Measurements from ENCODE around the gene CDC42. TPM values are rescaled to one million over a fixed set of nuclear protein-coding genes. Genes with fewer than 3 reads are reported as not detected.

Gene CDC42
- total and polyA plus RNA-seq, 9 of the 15 experiments (the other 6 are each of a cell fraction or from before 2014, with no cell fraction given) = 186 to 398 (median 325) TPM

DNA sequence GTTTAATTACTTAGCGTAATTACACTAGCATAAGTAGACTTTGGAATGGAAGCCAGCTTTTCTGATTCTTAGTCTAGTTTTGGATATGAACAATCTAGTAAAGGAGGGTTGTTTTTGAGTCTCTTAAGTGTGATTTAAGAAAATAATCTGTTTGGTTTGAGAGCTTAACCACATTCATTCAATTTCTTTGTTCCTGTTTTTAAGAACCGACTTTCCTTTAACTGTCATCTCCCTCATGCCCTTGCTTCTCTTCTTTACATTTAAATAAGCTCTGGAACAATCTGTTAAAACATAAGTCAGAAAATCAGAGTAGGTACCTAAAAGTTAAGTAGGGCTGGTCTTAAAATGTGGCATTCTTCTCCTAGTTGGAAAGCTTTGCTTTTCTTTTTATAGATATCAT, 27.7 kb downstream of the CDC42 start:
- no peak overlapping the region for H2AFZ ChIP-seq (ENCODE audit: low read depth, low read length)
- no peak overlapping the region for H3K9ac ChIP-seq (ENCODE audit: insufficient read depth in 1 of 2, low read depth in 2 of 2, low read length in 2 of 2)
- ATAC-seq (no peak), FAIRE-seq (no peak), DNase-seq (ENCODE audit: extremely low read depth in 1 of 4, low spot score in 3 of 4) (no peak)
- CTCF ChIA-PET (ENCODE audit: low intra/inter-chr PET ratio) = no interaction called here
- no peaks in the 10 kb centered on the region for H3K27me3 ChIP-seq (ENCODE audit: control insufficient read depth in 2 of 2, insufficient read depth in 2 of 2, low read length in 2 of 2)
- no peaks in the 10 kb centered on the region for H3K9me1 ChIP-seq (ENCODE audit: control insufficient read depth, insufficient read depth, low read length)
- intact Hi-C loops (cut with micrococcal nuclease) = no loop called here
- H3K4me3 ChIP-seq = no peak overlapping the region
- in situ Hi-C loops (cut with MboI) = no loop called here
- BruUV-seq (replicated peaks) = no TSS peak
- no peak overlapping the region for H3K27ac ChIP-seq (ENCODE audit: extremely low read depth, low read depth, low read length)
- H4K20me1 ChIP-seq (replicated peaks; ENCODE audit: control insufficient read depth, insufficient read depth, low read length) = peaks cover 13% of the 10 kb centered on the region
- H3K4me2 ChIP-seq (ENCODE audit: insufficient read depth, low read length) = no peak overlapping the region
- POLR2A ChIA-PET = interaction anchor here (0.5 to 3.2 kb wide), 4 partner anchors 9 to 52 kb away, joined by 3 to 22 read pairs (median 5); partner anchors contain the start of gene CDC42
- WGBS (ENCODE audit: insufficient coverage, low coverage, missing lambda C conversion rate) = 75% methylated on average over 2 of the region's 2 CpGs
- no peaks in the 10 kb centered on the region for H3K9me3 ChIP-seq (replicated peaks; ENCODE audit: control insufficient read depth, insufficient read depth, low read depth, low read length)
- H3K79me2 ChIP-seq (ENCODE audit: control insufficient read depth, insufficient read depth, low read length) = peaks cover 92% of the 10 kb centered on the region
- peaks cover 9% of the 10 kb centered on the region in 2 experiments; a peak in 4 of 5 replicates for H3K4me1 ChIP-seq (replicated peaks in 1 of 2; ENCODE audit: control insufficient read depth in 2 of 2, insufficient read depth in 2 of 2, low read length in 2 of 2)
- peaks cover 84% of the 10 kb centered on the region for H3K36me3 ChIP-seq (ENCODE audit: control insufficient read depth, insufficient read depth, low read length)
- TF ChIP-seq POLR2H (tag; IDR thresholded peaks at IDR 0.05; ENCODE audit: low read depth) = 0 out of 2 replicates have a peak, but pooled peaks have one; percentile 28
- TF ChIP-seq RUNX1 (IDR thresholded peaks at IDR 0.05; ENCODE audit: low read depth) = no peak
- 0 out of 2 replicates have a peak, but pooled peaks have one; percentile 32 for TF ChIP-seq ILF3 (IDR thresholded peaks at IDR 0.05; ENCODE audit: borderline replicate concordance)
- TF ChIP-seq SRSF1 (IDR thresholded peaks at IDR 0.05; ENCODE audit: low read depth, low read length) = no peak
- TF ChIP-seq, protein P1, sequence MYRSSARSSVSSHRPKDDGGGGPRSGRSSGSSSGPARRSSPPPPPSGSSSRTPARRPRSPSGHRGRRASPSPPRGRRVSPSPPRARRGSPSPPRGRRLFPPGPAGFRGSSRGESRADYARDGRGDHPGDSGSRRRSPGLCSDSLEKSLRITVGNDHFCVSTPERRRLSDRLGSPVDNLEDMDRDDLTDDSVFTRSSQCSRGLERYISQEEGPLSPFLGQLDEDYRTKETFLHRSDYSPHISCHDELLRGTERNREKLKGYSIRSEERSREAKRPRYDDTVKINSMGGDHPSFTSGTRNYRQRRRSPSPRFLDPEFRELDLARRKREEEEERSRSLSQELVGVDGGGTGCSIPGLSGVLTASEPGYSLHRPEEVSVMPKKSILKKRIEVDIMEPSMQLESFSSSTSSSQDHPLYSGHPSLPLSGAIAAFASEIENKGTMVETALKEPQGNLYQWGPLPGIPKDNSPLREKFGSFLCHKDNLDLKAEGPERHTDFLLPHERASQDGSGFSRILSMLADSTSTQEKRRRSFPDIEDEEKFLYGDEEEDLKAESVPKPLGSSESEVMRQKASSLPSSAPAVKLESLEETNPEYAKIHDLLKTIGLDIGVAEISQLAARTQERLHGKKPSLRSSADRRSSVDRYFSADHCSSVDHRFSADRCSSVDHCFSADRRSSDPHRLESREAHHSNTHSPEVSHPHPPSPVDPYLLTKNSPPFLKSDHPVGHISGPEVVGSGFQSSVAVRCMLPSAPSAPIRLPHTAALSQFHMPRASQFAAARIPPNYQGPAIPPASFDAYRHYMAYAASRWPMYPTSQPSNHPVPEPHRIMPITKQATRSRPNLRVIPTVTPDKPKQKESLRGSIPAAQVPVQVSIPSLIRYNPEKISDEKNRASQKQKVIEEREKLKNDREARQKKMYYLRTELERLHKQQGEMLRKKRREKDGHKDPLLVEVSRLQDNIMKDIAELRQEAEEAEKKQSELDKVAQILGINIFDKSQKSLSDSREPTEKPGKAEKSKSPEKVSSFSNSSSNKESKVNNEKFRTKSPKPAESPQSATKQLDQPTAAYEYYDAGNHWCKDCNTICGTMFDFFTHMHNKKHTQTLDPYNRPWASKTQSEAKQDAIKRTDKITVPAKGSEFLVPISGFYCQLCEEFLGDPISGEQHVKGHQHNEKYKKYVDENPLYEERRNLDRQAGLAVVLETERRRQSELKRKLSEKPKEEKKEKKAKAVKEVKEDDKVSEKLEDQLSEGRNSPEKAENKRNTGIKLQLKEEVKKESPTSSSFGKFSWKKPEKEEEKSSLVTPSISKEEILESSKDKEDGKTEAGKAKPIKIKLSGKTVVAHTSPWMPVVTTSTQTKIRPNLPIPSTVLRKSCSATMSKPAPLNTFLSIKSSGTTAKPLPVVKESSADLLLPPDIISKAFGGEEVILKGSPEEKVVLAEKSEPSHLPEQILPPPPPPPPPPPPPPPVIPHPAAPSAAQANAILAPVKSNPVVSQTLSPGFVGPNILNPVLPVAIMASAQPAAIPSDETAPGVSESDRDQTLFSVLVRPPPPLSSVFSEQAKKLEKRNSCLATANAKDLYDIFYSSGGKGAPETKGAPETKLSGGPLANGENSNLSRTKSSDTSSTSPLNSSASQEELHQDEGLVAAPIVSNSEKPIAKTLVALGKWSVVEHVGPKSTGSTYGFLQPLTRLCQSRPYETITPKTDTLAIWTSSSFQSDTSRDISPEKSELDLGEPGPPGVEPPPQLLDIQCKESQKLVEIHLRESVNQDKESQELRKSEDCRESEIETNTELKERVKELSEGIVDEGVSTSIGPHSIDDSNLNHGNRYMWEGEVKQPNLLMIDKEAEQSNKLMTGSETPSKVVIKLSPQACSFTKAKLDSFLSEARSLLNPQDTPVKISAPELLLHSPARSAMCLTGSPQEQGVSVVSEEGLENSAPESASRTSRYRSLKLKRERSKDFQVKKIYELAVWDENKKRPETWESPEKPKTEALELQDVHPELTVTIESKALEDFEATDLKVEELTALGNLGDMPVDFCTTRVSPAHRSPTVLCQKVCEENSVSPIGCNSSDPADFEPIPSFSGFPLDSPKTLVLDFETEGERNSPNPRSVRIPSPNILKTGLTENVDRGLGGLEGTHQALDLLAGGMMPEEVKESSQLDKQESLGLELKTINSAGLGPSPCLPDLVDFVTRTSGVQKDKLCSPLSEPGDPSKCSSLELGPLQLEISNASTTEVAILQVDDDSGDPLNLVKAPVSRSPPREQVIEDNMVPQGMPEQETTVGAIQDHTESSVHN (IDR thresholded peaks at IDR 0.05; ENCODE audit: borderline replicate concordance in 1 of 2, low read depth in 1 of 2) = no peak
- no peak for TF ChIP-seq RBFOX2 (IDR thresholded peaks at IDR 0.05; ENCODE audit: low read depth, low read length)
- TF ChIP-seq, protein P2, sequence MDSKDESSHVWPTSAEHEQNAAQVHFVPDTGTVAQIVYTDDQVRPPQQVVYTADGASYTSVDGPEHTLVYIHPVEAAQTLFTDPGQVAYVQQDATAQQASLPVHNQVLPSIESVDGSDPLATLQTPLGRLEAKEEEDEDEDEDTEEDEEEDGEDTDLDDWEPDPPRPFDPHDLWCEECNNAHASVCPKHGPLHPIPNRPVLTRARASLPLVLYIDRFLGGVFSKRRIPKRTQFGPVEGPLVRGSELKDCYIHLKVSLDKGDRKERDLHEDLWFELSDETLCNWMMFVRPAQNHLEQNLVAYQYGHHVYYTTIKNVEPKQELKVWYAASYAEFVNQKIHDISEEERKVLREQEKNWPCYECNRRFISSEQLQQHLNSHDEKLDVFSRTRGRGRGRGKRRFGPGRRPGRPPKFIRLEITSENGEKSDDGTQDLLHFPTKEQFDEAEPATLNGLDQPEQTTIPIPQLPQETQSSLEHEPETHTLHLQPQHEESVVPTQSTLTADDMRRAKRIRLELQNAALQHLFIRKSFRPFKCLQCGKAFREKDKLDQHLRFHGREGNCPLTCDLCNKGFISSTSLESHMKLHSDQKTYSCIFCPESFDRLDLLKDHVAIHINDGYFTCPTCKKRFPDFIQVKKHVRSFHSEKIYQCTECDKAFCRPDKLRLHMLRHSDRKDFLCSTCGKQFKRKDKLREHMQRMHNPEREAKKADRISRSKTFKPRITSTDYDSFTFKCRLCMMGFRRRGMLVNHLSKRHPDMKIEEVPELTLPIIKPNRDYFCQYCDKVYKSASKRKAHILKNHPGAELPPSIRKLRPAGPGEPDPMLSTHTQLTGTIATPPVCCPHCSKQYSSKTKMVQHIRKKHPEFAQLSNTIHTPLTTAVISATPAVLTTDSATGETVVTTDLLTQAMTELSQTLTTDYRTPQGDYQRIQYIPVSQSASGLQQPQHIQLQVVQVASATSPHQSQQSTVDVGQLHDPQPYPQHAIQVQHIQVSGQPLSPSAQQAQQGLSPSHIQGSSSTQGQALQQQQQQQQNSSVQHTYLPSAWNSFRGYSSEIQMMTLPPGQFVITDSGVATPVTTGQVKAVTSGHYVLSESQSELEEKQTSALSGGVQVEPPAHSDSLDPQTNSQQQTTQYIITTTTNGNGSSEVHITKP (IDR thresholded peaks at IDR 0.05; ENCODE audit: partially characterized antibody) = no peak
- TF ChIP-seq SLC30A9 (CRISPR knock-in tag; IDR thresholded peaks at IDR 0.05) = no peak
- no peak for TF ChIP-seq ZSCAN32 (CRISPR knock-in tag; IDR thresholded peaks at IDR 0.05)
- TF ChIP-seq ZNF785 (CRISPR knock-in tag; IDR thresholded peaks at IDR 0.05) = no peak
- no peak for TF ChIP-seq MCM2 (IDR thresholded peaks at IDR 0.05; ENCODE audit: low read depth)
